Keratinocyte (primary cell): Measurements from ENCODE around the gene MYT1. TPM values are rescaled to one million over a fixed set of nuclear protein-coding genes. Genes with fewer than 3 reads are reported as not detected.

Source experiments
- DNase-seq: peaks from one replicate; pipeline ENCODE4 v3.0.0-alpha.2; 2011; ENCODE audit warnings: low read depth, missing footprints, low spot score
- FAIRE-seq: peaks from 2 replicates; lab custom pipeline; 2011; peaks lifted over from hg19 to GRCh38; lab: Jason Lieb, UNC
- H2AFZ ChIP-seq: 2 replicates; pipeline ENCODE4 v1.6.0; 2012; ENCODE audit warnings: low read length, control low read depth, inconsistent platforms; ENCODE audit not compliant: control insufficient read depth
- H3K27ac ChIP-seq: 2 replicates; pipeline ENCODE4 v1.5.1; 2011; ENCODE audit warnings: low read length; ENCODE audit not compliant: control insufficient read depth, insufficient read depth
- H3K27me3 ChIP-seq: 3 replicates; pipeline ENCODE4 v1.6.0; 2011; ENCODE audit warnings: low read length; ENCODE audit not compliant: control insufficient read depth, insufficient read depth; ENCODE audit errors: extremely low read depth
- H3K36me3 ChIP-seq, 2 experiments: 2 replicates in 1 of 2; 3 replicates in 1 of 2; pipeline ENCODE4 v1.5.1; 2011; ENCODE audit warnings: low read length in 2 of 2, mild to moderate bottlenecking in 1 of 2; ENCODE audit not compliant: control insufficient read depth in 2 of 2, insufficient read depth in 2 of 2; ENCODE audit errors: extremely low read depth in 1 of 2
- H3K4me1 ChIP-seq: 3 replicates; pipeline ENCODE4 v1.5.1; 2011; ENCODE audit warnings: low read length; ENCODE audit not compliant: control insufficient read depth, insufficient read depth; ENCODE audit errors: extremely low read depth
- H3K4me2 ChIP-seq: 3 replicates; pipeline ENCODE4 v1.6.0; 2011; ENCODE audit warnings: low read depth, low read length; ENCODE audit not compliant: control insufficient read depth, insufficient read depth; ENCODE audit errors: extremely low read depth
- H3K4me3 ChIP-seq, 3 experiments: fragments of 200-600 bp in 1 of 3; sonication (generic) in 1 of 3; 2 replicates in 2 of 3; 3 replicates in 1 of 3; pipeline ENCODE4 v1.5.1; 2011 to 2016; ENCODE audit warnings: low read length in 3 of 3, mild to moderate bottlenecking in 3 of 3, control low read depth in 2 of 3, inconsistent platforms in 1 of 3, low read depth in 1 of 3, mixed read lengths in 1 of 3, mixed run types in 1 of 3, moderate library complexity in 1 of 3; ENCODE audit not compliant: control insufficient read depth in 2 of 3, insufficient read depth in 2 of 3; ENCODE audit errors: extremely low read depth in 1 of 3
- H3K79me2 ChIP-seq: 2 replicates; pipeline ENCODE4 v1.6.0; 2012; ENCODE audit warnings: low read length; ENCODE audit not compliant: control insufficient read depth, insufficient read depth
- H3K9ac ChIP-seq: 3 replicates; pipeline ENCODE4 v1.6.0; 2011; ENCODE audit warnings: low read length; ENCODE audit not compliant: control insufficient read depth, insufficient read depth; ENCODE audit errors: extremely low read depth
- H3K9me1 ChIP-seq: 3 replicates; pipeline ENCODE4 v1.6.0; 2011; ENCODE audit warnings: low read length; ENCODE audit not compliant: control insufficient read depth, insufficient read depth; ENCODE audit errors: extremely low read depth
- H3K9me3 ChIP-seq: 2 replicates; pipeline ENCODE4 v1.5.1; 2012; ENCODE audit warnings: low read depth, low read length; ENCODE audit not compliant: control insufficient read depth
- H4K20me1 ChIP-seq: 3 replicates; pipeline ENCODE4 v1.6.0; 2011; ENCODE audit warnings: low read length; ENCODE audit not compliant: control insufficient read depth, insufficient read depth; ENCODE audit errors: extremely low read depth
- EZH2 ChIP-seq: IDR thresholded peaks from one replicate; pipeline ENCODE4 v1.6.1; 2012; ENCODE audit warnings: inconsistent platforms, mild to moderate bottlenecking, low read length, moderate library complexity
- dilution Hi-C: fragments of 300-500 bp; cut with MboI; formaldehyde crosslinking; loops from one replicate; pipeline ENCODE4 v1.7.0; 2020; ENCODE audit warnings: low sequenced_read_pairs; ENCODE audit not compliant: extremely low pct_ligation_motif_present
- polyA plus RNA-seq, 5 experiments: library from polyadenylated mRNA; depleted of rRNA in 3 of 5; stranded (reverse) in 3 of 5; stranded (forward) in 1 of 5; unstranded in 1 of 5; fragments of >200 nt; gene quantifications; 1 replicate in 1 of 5; 2 replicates in 3 of 5; 3 replicates in 1 of 5; pipeline versions ENCODE4 v1.2.1 to v1.2.3, GENCODE V29; 2011 to 2012; ENCODE audit warnings: missing spikeins in 2 of 5, low read depth in 1 of 5, low replicate concordance in 1 of 5
- TF ChIP-seq, protein P1 (sequence below), 3 experiments: IDR thresholded peaks in 1 of 3; conservative IDR thresholded peaks in 1 of 3; optimal IDR thresholded peaks in 1 of 3; 2 replicates in 2 of 3; 3 replicates in 1 of 3; pipeline versions ENCODE3 to v1.5.1; 2011; ENCODE audit warnings: low read length in 3 of 3, mild to moderate bottlenecking in 3 of 3, moderate library complexity in 2 of 3, control low read depth in 1 of 3, inconsistent platforms in 1 of 3; ENCODE audit not compliant: insufficient read depth in 2 of 3; ENCODE audit errors: extremely low read depth in 1 of 3

Gene MYT1
- polyA plus RNA-seq, 1 donor (not counting 4 experiments of a cell fraction or from before 2014, with no cell fraction given) = not detected

DNA sequence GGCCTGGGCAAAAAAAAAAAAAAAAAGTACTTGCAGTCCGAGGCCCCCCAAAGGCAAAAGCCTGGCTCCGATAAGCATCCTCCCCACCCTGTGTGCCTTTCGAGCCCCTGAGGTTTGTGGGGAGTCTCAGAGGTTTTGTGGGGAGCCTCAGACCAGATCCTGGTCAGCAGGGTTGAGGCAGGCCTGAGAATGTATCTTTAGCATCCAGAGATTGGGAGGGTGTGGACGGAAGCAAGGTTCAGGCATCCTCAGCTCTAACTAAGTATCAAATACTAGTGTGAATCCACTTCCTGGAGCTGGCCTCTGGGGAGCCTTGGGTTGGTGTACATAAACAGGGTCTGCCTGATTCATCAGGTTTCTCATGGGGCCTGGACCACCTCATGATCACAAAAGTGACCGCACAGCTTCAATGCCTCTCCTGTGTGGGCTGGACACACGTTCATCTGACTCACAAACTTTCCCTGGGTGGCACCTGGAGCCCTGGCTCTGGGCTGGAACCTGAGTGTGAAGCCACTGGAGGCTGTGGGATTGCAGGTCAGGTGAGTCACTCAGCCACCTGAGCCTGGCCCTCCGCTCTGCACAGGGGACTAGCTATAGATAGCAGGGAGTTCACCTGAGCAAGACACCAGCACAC lies 115.7 kb downstream of the MYT1 start:
- Histone ChIP-seq H3K4me2 (no peak overlapping the region), H3K36me3 (no peaks in the 10 kb centered on the region), H4K20me1 (no peaks in the 10 kb centered on the region), H3K4me1 (no peaks in the 10 kb centered on the region), H2AFZ (no peak overlapping the region), H3K27ac (no peak overlapping the region), H3K9ac (no peak overlapping the region), H3K4me3 (no peak overlapping the region), H3K27me3 (no peaks in the 10 kb centered on the region), H3K9me1 (no peaks in the 10 kb centered on the region), H3K9me3 (no peaks in the 10 kb centered on the region), H3K79me2 (no peaks in the 10 kb centered on the region)
- TF ChIP-seq EZH2 = no peak
- FAIRE-seq (no peak), DNase-seq (no peak)
- dilution Hi-C loops = no loop called here

DNA sequence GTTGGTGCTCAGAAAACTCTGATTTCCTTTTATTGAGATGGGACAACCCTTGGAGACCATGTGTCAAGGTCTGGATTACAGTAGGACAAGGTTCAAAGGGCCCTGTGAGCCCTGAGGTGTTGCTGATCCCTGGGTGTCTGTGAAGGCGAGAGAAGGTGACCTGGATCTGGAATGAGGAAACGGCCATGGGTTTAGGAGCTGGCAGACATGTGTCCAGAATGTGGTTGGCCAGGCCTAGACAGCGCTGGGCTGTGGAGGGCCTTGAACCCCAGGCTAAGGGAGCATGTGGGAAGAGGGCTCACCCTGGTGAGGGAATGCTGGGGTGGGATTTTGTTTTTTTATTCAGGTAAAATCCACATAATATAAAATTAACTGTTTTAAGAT lies 116.2 kb downstream of the MYT1 start:
- DNase-seq (no peak), FAIRE-seq (no peak)
- dilution Hi-C loops = no loop called here
- H2AFZ ChIP-seq = no peak overlapping the region
- no peaks in the 10 kb centered on the region for H3K9me3 ChIP-seq
- H3K9me1 ChIP-seq = no peaks in the 10 kb centered on the region
- TF ChIP-seq EZH2 = no peak
- TF ChIP-seq, protein P1, sequence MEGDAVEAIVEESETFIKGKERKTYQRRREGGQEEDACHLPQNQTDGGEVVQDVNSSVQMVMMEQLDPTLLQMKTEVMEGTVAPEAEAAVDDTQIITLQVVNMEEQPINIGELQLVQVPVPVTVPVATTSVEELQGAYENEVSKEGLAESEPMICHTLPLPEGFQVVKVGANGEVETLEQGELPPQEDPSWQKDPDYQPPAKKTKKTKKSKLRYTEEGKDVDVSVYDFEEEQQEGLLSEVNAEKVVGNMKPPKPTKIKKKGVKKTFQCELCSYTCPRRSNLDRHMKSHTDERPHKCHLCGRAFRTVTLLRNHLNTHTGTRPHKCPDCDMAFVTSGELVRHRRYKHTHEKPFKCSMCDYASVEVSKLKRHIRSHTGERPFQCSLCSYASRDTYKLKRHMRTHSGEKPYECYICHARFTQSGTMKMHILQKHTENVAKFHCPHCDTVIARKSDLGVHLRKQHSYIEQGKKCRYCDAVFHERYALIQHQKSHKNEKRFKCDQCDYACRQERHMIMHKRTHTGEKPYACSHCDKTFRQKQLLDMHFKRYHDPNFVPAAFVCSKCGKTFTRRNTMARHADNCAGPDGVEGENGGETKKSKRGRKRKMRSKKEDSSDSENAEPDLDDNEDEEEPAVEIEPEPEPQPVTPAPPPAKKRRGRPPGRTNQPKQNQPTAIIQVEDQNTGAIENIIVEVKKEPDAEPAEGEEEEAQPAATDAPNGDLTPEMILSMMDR (optimal IDR thresholded peaks at IDR 0.05 in 1 of 3, IDR thresholded peaks at IDR 0.05 in 1 of 3, conservative IDR thresholded peaks at IDR 0.05 in 1 of 3; ENCODE audit: extremely low read depth in 1 of 3, insufficient read depth in 2 of 3, low read length in 3 of 3) = no peak
- H3K36me3 ChIP-seq = no peaks in the 10 kb centered on the region
- H3K4me3 ChIP-seq = no peak overlapping the region
- H3K27me3 ChIP-seq = no peaks in the 10 kb centered on the region
- no peak overlapping the region for H3K4me2 ChIP-seq
- H3K4me1 ChIP-seq = no peaks in the 10 kb centered on the region
- H3K27ac ChIP-seq = no peak overlapping the region
- no peaks in the 10 kb centered on the region for H4K20me1 ChIP-seq
- H3K79me2 ChIP-seq = no peaks in the 10 kb centered on the region
- no peak overlapping the region for H3K9ac ChIP-seq

DNA sequence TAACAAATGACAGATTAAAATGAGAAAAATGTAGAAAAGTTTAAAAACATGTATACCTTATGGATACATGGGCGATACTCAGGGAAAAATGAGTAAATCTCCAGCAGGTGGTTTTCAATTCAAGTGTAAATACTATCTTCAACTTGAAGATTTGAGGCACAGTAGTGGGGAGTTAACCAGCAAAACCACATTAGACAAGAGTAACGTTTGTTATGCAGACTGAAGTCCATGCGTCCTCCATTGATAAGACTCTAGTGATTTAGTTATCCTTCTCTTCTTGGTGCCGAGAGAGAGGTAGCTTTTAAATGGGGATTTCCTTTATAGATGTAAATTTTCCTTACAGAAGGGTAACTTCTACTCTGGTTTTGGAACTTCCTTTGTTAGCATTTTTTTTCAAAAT lies 119.4 kb downstream of the MYT1 start:
- dilution Hi-C loops = no loop called here
- H4K20me1 ChIP-seq = no peaks in the 10 kb centered on the region
- TF ChIP-seq, protein P1 (optimal IDR thresholded peaks at IDR 0.05 in 1 of 3, IDR thresholded peaks at IDR 0.05 in 1 of 3, conservative IDR thresholded peaks at IDR 0.05 in 1 of 3; ENCODE audit: extremely low read depth in 1 of 3, insufficient read depth in 2 of 3, low read length in 3 of 3) = no peak
- TF ChIP-seq EZH2 = no peak

More for the DNA sequence above, 119.4 kb downstream of the MYT1 start:
- H3K9ac ChIP-seq = no peak overlapping the region
- FAIRE-seq = no peak
- no peak for DNase-seq
- no peaks in the 10 kb centered on the region for H3K4me1 ChIP-seq
- H3K27me3 ChIP-seq = no peaks in the 10 kb centered on the region
- H3K27ac ChIP-seq = no peak overlapping the region
- no peaks in the 10 kb centered on the region for H3K79me2 ChIP-seq
- no peaks in the 10 kb centered on the region for H3K9me3 ChIP-seq
- H3K9me1 ChIP-seq = no peaks in the 10 kb centered on the region
- no peaks in the 10 kb centered on the region for H3K36me3 ChIP-seq
- H3K4me3 ChIP-seq = no peak overlapping the region
- H2AFZ ChIP-seq = no peak overlapping the region
- no peak overlapping the region for H3K4me2 ChIP-seq
